Loucy (cell line): ENCODE data around the gene GNRH2.

Source experiments
- CTCF ChIP-seq: fragments of 200-600 bp; sonication (generic); conservative IDR thresholded peaks from 2 replicates; pipeline ENCODE4 v1.5.1; 2014; ENCODE audit warnings: mild to moderate bottlenecking, antibody characterized with exemption, low read length
- EZH2phosphoT487 ChIP-seq: fragments of 200-600 bp; IDR thresholded peaks from 2 replicates; pipeline ENCODE4 v1.6.1; 2018; ENCODE audit warnings: antibody characterized with exemption, mild to moderate bottlenecking, moderate library complexity, borderline replicate concordance

GRCh38 chr20:3092611-3093379 is 49.4 kb downstream of the GNRH2 start:
- TF ChIP-seq CTCF (no peak), EZH2phosphoT487 (no peak)
